Mononuclear cell (primary cell): ENCODE results near the gene SH2D5. TPM values are rescaled to one million over a fixed set of nuclear protein-coding genes. Genes with fewer than 3 reads are reported as not detected.
A peak's percentile ranks its signal among the peaks of the same experiment; 100 is the strongest.

Source experiments
- H3K27me3 ChIP-seq: 2 replicates; pipeline ENCODE4 v1.6.0; 2011; ENCODE audit warnings: low read length, control low read depth; ENCODE audit not compliant: insufficient read depth
- H3K4me1 ChIP-seq: 2 replicates; pipeline ENCODE4 v1.5.1; 2011; ENCODE audit warnings: mild to moderate bottlenecking, low read length, control low read depth; ENCODE audit not compliant: insufficient read depth
- H3K4me3 ChIP-seq: 2 replicates; pipeline ENCODE4 v1.5.1; 2011; ENCODE audit warnings: mild to moderate bottlenecking, low read length, moderate library complexity
- H3K9me3 ChIP-seq: 2 replicates; pipeline ENCODE4 v1.5.1; 2011; ENCODE audit warnings: low read depth, mild to moderate bottlenecking, control low read depth, low read length
- total RNA-seq: library from RNA; depleted of rRNA; stranded (reverse); fragments of >200 nt; gene quantifications from one replicate; pipeline ENCODE4 v1.2.3, GENCODE V29; 2012

Gene SH2D5
- total RNA-seq, 1 donor, result not detected

- H3K27me3 ChIP-seq, result peaks cover 37% of the 10 kb centered on the region
- no peaks in the 10 kb centered on the region for H3K9me3 ChIP-seq
- H3K4me3 ChIP-seq, result peak overlapping the region; percentile 36
- peaks cover 20% of the 10 kb centered on the region for H3K4me1 ChIP-seq
Observed at GRCh38 chr1:20732071-20732587, 374 bp downstream of the SH2D5 start.

- Histone ChIP-seq H3K4me3 (no peak overlapping the region), H3K4me1 (peaks cover 20% of the 10 kb centered on the region), H3K9me3 (no peaks in the 10 kb centered on the region), H3K27me3 (peaks cover 37% of the 10 kb centered on the region)
Observed at GRCh38 chr1:20731057-20731991, 1.2 kb downstream of the SH2D5 start.

- no peak overlapping the region for H3K4me3 ChIP-seq
- H3K27me3 ChIP-seq, result peaks cover 37% of the 10 kb centered on the region
- H3K4me1 ChIP-seq, result peaks cover 20% of the 10 kb centered on the region
- H3K9me3 ChIP-seq, result no peaks in the 10 kb centered on the region
Observed at GRCh38 chr1:20730690-20731056, 1.8 kb downstream of the SH2D5 start.

- Histone ChIP-seq H3K27me3 (peaks cover 37% of the 10 kb centered on the region), H3K4me1 (peaks cover 20% of the 10 kb centered on the region), H3K9me3 (no peaks in the 10 kb centered on the region), H3K4me3 (no peak overlapping the region)
Observed at GRCh38 chr1:20729990-20730689, 2.4 kb downstream of the SH2D5 start.

- H3K4me3 ChIP-seq, result no peak overlapping the region
- no peaks in the 10 kb centered on the region for H3K9me3 ChIP-seq
- H3K27me3 ChIP-seq, result peaks cover 37% of the 10 kb centered on the region
- H3K4me1 ChIP-seq, result peaks cover 20% of the 10 kb centered on the region
Observed at GRCh38 chr1:20729155-20729931, 3.2 kb downstream of the SH2D5 start.

- Histone ChIP-seq H3K27me3 (peaks cover 36% of the 10 kb centered on the region), H3K4me3 (no peak overlapping the region), H3K9me3 (no peaks in the 10 kb centered on the region), H3K4me1 (peaks cover 19% of the 10 kb centered on the region)
Observed at GRCh38 chr1:20728371-20729154, 3.9 kb downstream of the SH2D5 start.

GRCh38 chr1:20727746-20728316 is 4.7 kb downstream of the SH2D5 start:
- Histone ChIP-seq H3K4me1 (peaks cover 12% of the 10 kb centered on the region), H3K27me3 (peaks cover 31% of the 10 kb centered on the region), H3K9me3 (no peaks in the 10 kb centered on the region), H3K4me3 (no peak overlapping the region)

GRCh38 chr1:20726932-20727745 is 5.4 kb downstream of the SH2D5 start:
- H3K27me3 ChIP-seq, result peaks cover 24% of the 10 kb centered on the region
- peaks cover 5% of the 10 kb centered on the region for H3K4me1 ChIP-seq
- H3K9me3 ChIP-seq, result no peaks in the 10 kb centered on the region
- no peak overlapping the region for H3K4me3 ChIP-seq

GRCh38 chr1:20726118-20726911 is 6.2 kb downstream of the SH2D5 start:
- H3K4me3 ChIP-seq, result no peak overlapping the region
- peaks cover 23% of the 10 kb centered on the region for H3K27me3 ChIP-seq
- no peaks in the 10 kb centered on the region for H3K9me3 ChIP-seq
- peaks cover 3% of the 10 kb centered on the region for H3K4me1 ChIP-seq

- peaks cover 14% of the 10 kb centered on the region for H3K27me3 ChIP-seq
- H3K4me1 ChIP-seq, result no peaks in the 10 kb centered on the region
- no peaks in the 10 kb centered on the region for H3K9me3 ChIP-seq
- H3K4me3 ChIP-seq, result no peak overlapping the region
Observed at GRCh38 chr1:20725189-20726117, 7.0 kb downstream of the SH2D5 start.

GRCh38 chr1:20724364-20725188 is 7.9 kb downstream of the SH2D5 start:
- peaks cover 5% of the 10 kb centered on the region for H3K27me3 ChIP-seq
- no peak overlapping the region for H3K4me3 ChIP-seq
- no peaks in the 10 kb centered on the region for H3K9me3 ChIP-seq
- H3K4me1 ChIP-seq, result no peaks in the 10 kb centered on the region
